ENCODE results near the gene NCBP2L. TPM values are rescaled to one million over a fixed set of nuclear protein-coding genes. Genes with fewer than 3 reads are reported as not detected.

NCBP2L gene
- total and polyA plus RNA-seq, 12 donors: 0.01 to 0.45 TPM; not detected in 10

DNA sequence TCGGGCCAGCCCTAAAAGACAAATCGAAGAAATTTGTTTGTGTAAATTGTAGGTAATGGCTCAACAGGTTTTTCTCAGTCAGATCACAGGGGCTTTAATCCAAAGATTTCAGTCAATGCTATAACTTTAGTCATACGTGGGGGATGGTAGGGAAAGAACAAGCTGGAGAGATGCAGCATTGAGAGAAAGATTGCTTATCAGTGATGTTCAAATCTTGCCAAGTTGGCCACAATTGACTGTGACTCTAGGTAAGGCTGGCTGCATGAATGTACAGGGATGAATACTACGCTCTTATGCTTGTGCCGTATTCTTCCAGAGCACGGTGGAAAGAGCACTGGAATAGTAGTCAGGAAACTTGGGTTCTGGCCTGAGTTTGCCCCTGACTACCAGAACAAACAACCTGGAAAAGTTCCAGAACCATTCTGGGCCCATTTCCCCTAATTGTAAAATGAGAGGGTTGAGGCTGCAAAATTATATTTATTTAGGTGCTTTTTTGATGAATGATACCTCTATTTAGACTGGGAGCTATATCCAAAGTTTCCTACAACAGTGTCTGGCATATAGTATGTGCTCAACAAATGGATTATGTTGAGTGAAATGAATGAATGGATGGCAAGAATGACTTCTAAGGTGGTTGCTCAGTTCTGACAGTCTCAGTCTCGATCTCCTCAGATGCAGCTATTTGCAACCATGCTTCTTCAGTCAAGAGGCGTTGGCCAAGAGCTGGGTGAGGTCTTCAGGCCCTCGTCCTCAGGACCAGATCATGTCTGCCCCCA is 46.4 kb upstream of the NCBP2L start:
- peaks cover 0 to 18% (median 0%) of the 10 kb centered on the region in 7 donors for H3K27me3 ChIP-seq
- intact Hi-C loops (cut with DNase I): loop anchor here in 1 of 10 donors (5.0 kb wide), 1 partner anchor 54 kb away; no protein-coding TSS in a partner anchor
- H3K27ac ChIP-seq: peak overlapping the region in 9 of 10 donors; percentile 31 to 82 (median 73)
- no peak overlapping the region for H3K4me3 ChIP-seq
- 47 to 50% methylated on average over 9 of the region's 9 CpGs for WGBS, 2 donors
- TF ChIP-seq, protein P1, sequence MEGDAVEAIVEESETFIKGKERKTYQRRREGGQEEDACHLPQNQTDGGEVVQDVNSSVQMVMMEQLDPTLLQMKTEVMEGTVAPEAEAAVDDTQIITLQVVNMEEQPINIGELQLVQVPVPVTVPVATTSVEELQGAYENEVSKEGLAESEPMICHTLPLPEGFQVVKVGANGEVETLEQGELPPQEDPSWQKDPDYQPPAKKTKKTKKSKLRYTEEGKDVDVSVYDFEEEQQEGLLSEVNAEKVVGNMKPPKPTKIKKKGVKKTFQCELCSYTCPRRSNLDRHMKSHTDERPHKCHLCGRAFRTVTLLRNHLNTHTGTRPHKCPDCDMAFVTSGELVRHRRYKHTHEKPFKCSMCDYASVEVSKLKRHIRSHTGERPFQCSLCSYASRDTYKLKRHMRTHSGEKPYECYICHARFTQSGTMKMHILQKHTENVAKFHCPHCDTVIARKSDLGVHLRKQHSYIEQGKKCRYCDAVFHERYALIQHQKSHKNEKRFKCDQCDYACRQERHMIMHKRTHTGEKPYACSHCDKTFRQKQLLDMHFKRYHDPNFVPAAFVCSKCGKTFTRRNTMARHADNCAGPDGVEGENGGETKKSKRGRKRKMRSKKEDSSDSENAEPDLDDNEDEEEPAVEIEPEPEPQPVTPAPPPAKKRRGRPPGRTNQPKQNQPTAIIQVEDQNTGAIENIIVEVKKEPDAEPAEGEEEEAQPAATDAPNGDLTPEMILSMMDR (IDR thresholded peaks at IDR 0.05): no peak
- no peaks in the 10 kb centered on the region for H3K36me3 ChIP-seq
- peaks cover 10 to 97% (median 62%) of the 10 kb centered on the region in 9 donors for H3K4me1 ChIP-seq
- ATAC-seq: no peak
- H3K9me3 ChIP-seq: no peaks in the 10 kb centered on the region
- no peak for DNase-seq

DNA sequence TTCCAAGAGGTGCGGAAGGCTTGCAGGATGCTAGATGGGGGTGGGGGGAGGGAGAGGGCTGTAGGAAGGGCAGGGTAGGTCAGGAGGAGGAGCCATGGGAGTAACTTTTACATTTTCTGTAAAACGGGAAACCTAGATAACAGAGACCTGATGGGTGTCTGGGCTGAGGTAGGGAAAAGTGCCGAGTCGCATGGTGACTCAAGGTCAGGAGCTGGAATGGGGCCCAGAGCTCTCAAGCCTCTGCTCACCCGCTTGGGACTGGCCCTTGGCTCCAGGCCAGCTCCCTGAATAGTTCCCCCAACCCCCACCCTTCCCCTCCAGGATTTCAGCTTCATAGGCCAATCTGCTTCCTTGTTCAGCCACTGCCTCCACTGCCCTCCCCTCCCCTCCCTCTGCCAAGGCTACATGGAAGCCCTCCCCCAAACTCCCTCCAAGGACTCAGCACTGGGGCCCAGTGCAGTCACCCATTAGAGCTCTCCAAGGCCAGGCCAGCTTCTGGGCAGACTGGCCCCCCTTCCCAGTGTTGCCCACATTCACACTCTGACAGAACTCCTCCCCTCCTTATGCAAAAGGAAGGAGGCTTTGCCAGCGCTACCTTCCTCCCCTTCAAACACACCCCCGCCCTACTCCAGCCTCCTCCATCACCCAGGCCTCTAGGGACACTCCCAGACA is 45.6 kb upstream of the NCBP2L start:
- Histone ChIP-seq H3K27me3 (peaks cover 0 to 18% (median 0%) of the 10 kb centered on the region in 7 donors), H3K4me3 (no peak overlapping the region), H3K9me3 (no peaks in the 10 kb centered on the region), H3K36me3 (no peaks in the 10 kb centered on the region), H3K4me1 (peaks cover 10 to 97% (median 62%) of the 10 kb centered on the region in 9 donors), H3K27ac (peak overlapping the region; percentile 31 to 82 (median 70))
- ATAC-seq: peak; percentile 73 to 91 (median 86)
- TF ChIP-seq, protein P1 (IDR thresholded peaks at IDR 0.05): no peak
- peak; percentile 87 to 90 for DNase-seq
- intact Hi-C loops (cut with DNase I): loop anchor here in 1 of 10 donors (1.0 to 5.0 kb wide), 2 partner anchors 23 to 55 kb away; no protein-coding TSS in a partner anchor
- 2 to 5% methylated on average over 6 to 7 of the region's 7 CpGs for WGBS, 2 donors

DNA sequence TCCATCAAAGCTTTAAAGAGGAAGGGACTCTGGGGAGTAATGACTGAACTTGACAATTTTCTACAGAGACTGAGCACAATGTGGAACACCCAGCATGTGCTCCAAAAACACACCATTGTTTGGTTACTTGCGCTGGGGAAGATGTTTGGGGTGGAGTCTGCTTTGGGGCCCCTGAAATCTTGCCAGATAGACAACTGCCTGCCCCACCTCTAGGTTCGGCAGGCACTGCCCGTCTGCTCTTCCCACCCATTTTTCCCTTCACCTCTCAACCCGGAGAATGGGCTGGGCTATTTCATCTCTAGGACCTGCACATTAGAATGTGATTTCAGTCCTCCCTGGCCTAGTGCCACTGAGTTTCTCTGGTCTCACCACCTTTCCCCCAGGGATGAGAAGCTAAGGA is 43.8 kb upstream of the NCBP2L start:
- DNase-seq: no peak
- Histone ChIP-seq H3K36me3 (no peaks in the 10 kb centered on the region), H3K27me3 (peaks cover 0 to 12% (median 0%) of the 10 kb centered on the region in 7 donors), H3K4me1 (peaks cover 10 to 97% (median 56%) of the 10 kb centered on the region in 9 donors), H3K9me3 (no peaks in the 10 kb centered on the region), H3K27ac (peak overlapping the region in 6 of 10 donors; percentile 34 to 81 (median 70)), H3K4me3 (no peak overlapping the region)
- 63 to 78% methylated on average over 4 of the region's 4 CpGs for WGBS, 2 donors
- intact Hi-C loops (cut with DNase I): loop anchor here in 1 of 10 donors (5.0 kb wide), 1 partner anchor 56 kb away; no protein-coding TSS in a partner anchor
- ATAC-seq: no peak
- TF ChIP-seq, protein P1 (IDR thresholded peaks at IDR 0.05): no peak

DNA sequence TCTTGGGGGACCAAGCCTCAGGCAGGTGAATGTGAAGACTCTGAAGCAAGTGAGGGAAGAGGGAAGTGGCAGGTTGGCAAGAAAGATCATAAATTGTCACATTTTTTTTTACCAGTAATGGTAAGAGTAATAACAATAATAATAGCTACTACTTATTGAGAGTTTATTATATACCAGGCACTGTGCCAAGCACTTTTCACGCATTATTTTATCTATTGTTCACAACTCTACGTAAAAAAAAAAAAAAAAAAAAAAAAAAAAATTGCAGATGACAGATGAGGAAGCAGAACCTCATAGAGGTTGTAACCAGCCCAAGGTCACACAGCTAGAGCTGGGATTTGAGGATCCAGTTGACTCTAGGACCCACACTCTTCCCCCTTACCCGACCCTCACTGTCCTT is 42.9 kb upstream of the NCBP2L start:
- intact Hi-C loops (cut with DNase I): loop anchor here in 2 of 10 donors (5.0 kb wide), 2 partner anchors 38 to 57 kb away; no protein-coding TSS in a partner anchor
- DNase-seq: no peak
- no peak overlapping the region for H3K4me3 ChIP-seq
- H3K27me3 ChIP-seq: peaks cover 0 to 3% (median 0%) of the 10 kb centered on the region in 7 donors
- no peak for ATAC-seq
- H3K27ac ChIP-seq: peak overlapping the region in 5 of 10 donors; percentile 34 to 81 (median 74)
- TF ChIP-seq, protein P1 (IDR thresholded peaks at IDR 0.05): no peak
- WGBS, 2 donors: 64 to 69% methylated on average over 3 of the region's 3 CpGs
- no peaks in the 10 kb centered on the region for H3K36me3 ChIP-seq
- peaks cover 5 to 97% (median 55%) of the 10 kb centered on the region in 9 donors for H3K4me1 ChIP-seq
- no peaks in the 10 kb centered on the region for H3K9me3 ChIP-seq

All from heart right ventricle (tissue), 16 donors.